HEK293 (cell line): Measurements from ENCODE around the gene IL1RAPL1.

Experiments
- CTCF ChIA-PET: fragments of 350-600 bp; formaldehyde crosslinking; extraction: SDS; loops from one replicate; lab custom pipeline; 2021; ENCODE audit warnings: antibody characterized with exemption; lab: Yijun Ruan, JAX
- POLR2A ChIA-PET: fragments of 300-600 bp; formaldehyde crosslinking; extraction: SDS; loops from one replicate; lab custom pipeline; 2020; ENCODE audit warnings: antibody characterized with exemption, inconsistent platforms; lab: Yijun Ruan, JAX
- H3K27ac ChIP-seq: fragments of 200-500 bp; sonication (Bioruptor generic); 2 replicates; pipeline ENCODE4 v1.5.1; 2014; ENCODE audit warnings: low read depth, low read length, control low read depth, inconsistent platforms; ENCODE audit errors: extremely low read depth
- H3K36me3 ChIP-seq, 2 experiments: fragments of 200-500 bp in 1 of 2; sonication (Bioruptor generic) in 1 of 2; 1 replicate in 1 of 2; 2 replicates in 1 of 2; pipeline ENCODE4 v1.5.1; 2014 to 2017; ENCODE audit warnings: inconsistent platforms in 2 of 2, low read length in 2 of 2; ENCODE audit not compliant: control insufficient read depth in 2 of 2, insufficient read depth in 1 of 2
- H3K4me1 ChIP-seq: fragments of 200-500 bp; sonication (Bioruptor generic); 2 replicates; pipeline ENCODE4 v1.5.1; 2014; ENCODE audit warnings: mild to moderate bottlenecking, low read length, inconsistent platforms; ENCODE audit not compliant: control insufficient read depth, insufficient read depth
- H3K4me3 ChIP-seq: 2 replicates; pipeline ENCODE4 v1.5.1; 2011; ENCODE audit warnings: low read depth, mild to moderate bottlenecking, control low read depth, low read length, moderate library complexity
- H3K9me3 ChIP-seq: fragments of 200-500 bp; sonication (Bioruptor generic); 2 replicates; pipeline ENCODE4 v1.5.1; 2014; ENCODE audit warnings: low read depth, low read length, inconsistent platforms; ENCODE audit not compliant: control insufficient read depth, insufficient read depth
- MYNN ChIP-seq: fragments of 450-650 bp; formaldehyde crosslinking; IDR thresholded peaks from 2 replicates; pipeline ENCODE4 v1.5.1; 2016; ENCODE audit warnings: missing biosample characterization, missing genetic modification characterization, borderline replicate concordance
- OSR2 ChIP-seq: fragments of 450-650 bp; formaldehyde crosslinking; IDR thresholded peaks from 2 replicates; pipeline ENCODE4 v1.5.1; 2016; ENCODE audit warnings: missing biosample characterization, missing genetic modification characterization
- PRDM2 ChIP-seq: fragments of 450-650 bp; formaldehyde crosslinking; IDR thresholded peaks from 2 replicates; pipeline ENCODE4 v1.5.1; 2016; ENCODE audit warnings: missing biosample characterization, missing genetic modification characterization, borderline replicate concordance
- REPIN1 ChIP-seq: fragments of 450-650 bp; formaldehyde crosslinking; IDR thresholded peaks from 2 replicates; pipeline ENCODE4 v1.5.1; 2017; ENCODE audit warnings: missing biosample characterization, missing genetic modification characterization, low read depth
- ZBTB20 ChIP-seq: fragments of 450-650 bp; formaldehyde crosslinking; IDR thresholded peaks from 2 replicates; pipeline ENCODE4 v1.5.1; 2016; ENCODE audit warnings: missing biosample characterization, missing genetic modification characterization
- ZBTB26 ChIP-seq: fragments of 450-650 bp; formaldehyde crosslinking; optimal IDR thresholded peaks from 2 replicates; pipeline ENCODE3; 2016; ENCODE audit warnings: missing biosample characterization, mild to moderate bottlenecking, missing genetic modification characterization
- ZBTB8A ChIP-seq: fragments of 450-650 bp; formaldehyde crosslinking; IDR thresholded peaks from 2 replicates; pipeline ENCODE4 v1.5.1; 2016; ENCODE audit warnings: missing biosample characterization, missing genetic modification characterization
- ZFP41 ChIP-seq: fragments of 450-650 bp; formaldehyde crosslinking; IDR thresholded peaks from 2 replicates; pipeline ENCODE4 v1.5.1; 2016; ENCODE audit warnings: missing biosample characterization, missing genetic modification characterization, borderline replicate concordance
- ZNF112 ChIP-seq: fragments of 450-650 bp; formaldehyde crosslinking; IDR thresholded peaks from 2 replicates; pipeline ENCODE4 v1.5.0; 2017; ENCODE audit warnings: missing biosample characterization, missing genetic modification characterization
- ZNF121 ChIP-seq: fragments of 450-650 bp; formaldehyde crosslinking; IDR thresholded peaks from 2 replicates; pipeline ENCODE4 v1.5.1; 2016; ENCODE audit warnings: missing biosample characterization, missing genetic modification characterization
- ZNF324 ChIP-seq: fragments of 450-650 bp; formaldehyde crosslinking; IDR thresholded peaks from 2 replicates; pipeline ENCODE4 v1.5.1; 2016; ENCODE audit warnings: missing biosample characterization, missing genetic modification characterization
- ZNF362 ChIP-seq: fragments of 450-650 bp; formaldehyde crosslinking; IDR thresholded peaks from 2 replicates; pipeline ENCODE4 v1.5.1; 2016; ENCODE audit warnings: missing biosample characterization, missing genetic modification characterization
- ZNF366 ChIP-seq: fragments of 450-650 bp; formaldehyde crosslinking; conservative IDR thresholded peaks from 2 replicates; pipeline ENCODE4 v1.5.1; 2016; ENCODE audit warnings: missing biosample characterization, missing genetic modification characterization
- ZNF37A ChIP-seq: fragments of 450-650 bp; IDR thresholded peaks from 2 replicates; pipeline ENCODE4 v1.5.1; 2018; ENCODE audit warnings: missing biosample characterization, missing genetic modification characterization
- ZNF394 ChIP-seq: fragments of 450-650 bp; formaldehyde crosslinking; IDR thresholded peaks from 2 replicates; pipeline ENCODE4 v1.5.1; 2016; ENCODE audit warnings: missing biosample characterization, missing genetic modification characterization, mild to moderate bottlenecking, moderate library complexity, borderline replicate concordance
- ZNF398 ChIP-seq: fragments of 450-650 bp; formaldehyde crosslinking; IDR thresholded peaks from 2 replicates; pipeline ENCODE4 v1.5.1; 2017; ENCODE audit warnings: missing biosample characterization, missing genetic modification characterization
- ZNF426 ChIP-seq: fragments of 450-650 bp; formaldehyde crosslinking; IDR thresholded peaks from 2 replicates; pipeline ENCODE4 v1.5.1; 2017; ENCODE audit warnings: missing biosample characterization, missing genetic modification characterization, mild to moderate bottlenecking, inconsistent platforms, moderate library complexity
- ZNF501 ChIP-seq: fragments of 450-650 bp; formaldehyde crosslinking; IDR thresholded peaks from 2 replicates; pipeline ENCODE4 v1.5.1; 2016; ENCODE audit warnings: missing biosample characterization, missing genetic modification characterization
- ZNF580 ChIP-seq: fragments of 450-650 bp; formaldehyde crosslinking; IDR thresholded peaks from 2 replicates; pipeline ENCODE4 v1.5.1; 2016; ENCODE audit warnings: missing biosample characterization, missing genetic modification characterization
- ZNF585B ChIP-seq: fragments of 450-650 bp; formaldehyde crosslinking; IDR thresholded peaks from 2 replicates; pipeline ENCODE4 v1.5.1; 2016; ENCODE audit warnings: missing biosample characterization, missing genetic modification characterization
- ZNF600 ChIP-seq: fragments of 450-650 bp; formaldehyde crosslinking; IDR thresholded peaks from 2 replicates; pipeline ENCODE4 v1.5.1; 2016; ENCODE audit warnings: missing biosample characterization, missing genetic modification characterization
- ZNF654 ChIP-seq: fragments of 450-650 bp; formaldehyde crosslinking; IDR thresholded peaks from 2 replicates; pipeline ENCODE4 v1.5.1; 2016; ENCODE audit warnings: low read depth, missing biosample characterization, missing genetic modification characterization
- ZNF677 ChIP-seq: fragments of 450-650 bp; IDR thresholded peaks from 2 replicates; pipeline ENCODE4 v1.5.0; 2018; ENCODE audit warnings: missing biosample characterization, mild to moderate bottlenecking, missing genetic modification characterization, moderate library complexity
- ZNF776 ChIP-seq: fragments of 450-650 bp; formaldehyde crosslinking; IDR thresholded peaks from 2 replicates; pipeline ENCODE4 v1.5.0; 2017; ENCODE audit warnings: missing biosample characterization, missing genetic modification characterization, borderline replicate concordance
- ZNF792 ChIP-seq: fragments of 450-650 bp; formaldehyde crosslinking; IDR thresholded peaks from 2 replicates; pipeline ENCODE4 v1.5.1; 2016; ENCODE audit warnings: missing biosample characterization, missing genetic modification characterization
- ZSCAN16 ChIP-seq: fragments of 450-650 bp; formaldehyde crosslinking; IDR thresholded peaks from 2 replicates; pipeline ENCODE4 v1.5.1; 2016; ENCODE audit warnings: missing biosample characterization, missing genetic modification characterization

Gene IL1RAPL1

GRCh38 chrX:29913647-29914046 is 1326.4 kb downstream of the IL1RAPL1 start (continued):
- no peak for TF ChIP-seq ZNF394 (tag by site-specific recombination)
- TF ChIP-seq ZNF776 (tag by site-specific recombination) = no peak
- no peak for TF ChIP-seq ZNF654
- TF ChIP-seq ZNF324 (tag by site-specific recombination) = no peak
- no peak for TF ChIP-seq ZNF362 (tag by site-specific recombination)
- TF ChIP-seq ZFP41 (tag by site-specific recombination) = no peak
- no peak for TF ChIP-seq ZBTB26 (tag by site-specific recombination)
- TF ChIP-seq ZNF677 (tag by site-specific recombination) = no peak
- TF ChIP-seq PRDM2 (tag by site-specific recombination) = no peak
- no peak for TF ChIP-seq ZNF501 (tag by site-specific recombination)
- TF ChIP-seq ZNF600 (tag by site-specific recombination) = no peak
- no peak for TF ChIP-seq REPIN1 (tag by site-specific recombination)
- TF ChIP-seq, all 188 proteins: peak for 0

GRCh38 chrX:29922607-29923006 is 1335.4 kb downstream of the IL1RAPL1 start:
- ChIA-PET CTCF (no interaction called here), POLR2A (no interaction called here)
- no peak for TF ChIP-seq ZNF792
- TF ChIP-seq ZNF580 = no peak
- no peak for TF ChIP-seq ZNF398 (tag by site-specific recombination)
- no peak for TF ChIP-seq ZNF37A
- no peak for TF ChIP-seq ZNF585B (tag by site-specific recombination)
- no peak for TF ChIP-seq ZNF112 (tag by site-specific recombination)
- no peak for TF ChIP-seq MYNN
- no peak for TF ChIP-seq ZNF366 (tag by site-specific recombination)
- no peak for TF ChIP-seq ZNF426
- no peak for TF ChIP-seq ZBTB8A (tag by site-specific recombination)
- no peak for TF ChIP-seq OSR2 (tag by site-specific recombination)
- no peak for TF ChIP-seq ZSCAN16 (tag by site-specific recombination)
- TF ChIP-seq ZBTB20 = no peak
- no peak for TF ChIP-seq ZNF121

More at GRCh38 chrX:29922607-29923006, 1335.4 kb downstream of the IL1RAPL1 start:
- H3K9me3 ChIP-seq = no peaks in the 10 kb centered on the region
- no peak overlapping the region for H3K4me3 ChIP-seq
- H3K36me3 ChIP-seq = no peaks in the 10 kb centered on the region
- no peaks in the 10 kb centered on the region for H3K4me1 ChIP-seq
- no peak overlapping the region for H3K27ac ChIP-seq
